Adrenal gland (tissue), 5 donors: ENCODE measurements around the gene TNIP2.
"Not testable (repeated sequence)": the region's sequence is repeated elsewhere in the genome, so short reads cannot be mapped to it uniquely, and the experiment has no call there.

Experiments
- POLR2A ChIP-seq, 2 donors: fragments of 450-650 bp; IDR thresholded peaks; one replicate each; pipeline ENCODE4 v1.6.1; 2017; ENCODE audit warnings: antibody characterized with exemption in 2 of 2, mild to moderate bottlenecking in 2 of 2, moderate library complexity in 1 of 2
- TF ChIP-seq, protein P1 (sequence below), 6 experiments: fragments of 450-650 bp in 4 of 6; fragments of 200-600 bp in 2 of 6; sonication (generic) in 1 of 6; IDR thresholded peaks; 1 replicate in 5 of 6; 2 replicates in 1 of 6; pipeline versions ENCODE4 v1.5.1 to v1.8.0; 2016 to 2021; ENCODE audit warnings: antibody characterized with exemption in 6 of 6, mild to moderate bottlenecking in 2 of 6, moderate library complexity in 1 of 6
- donor health status: DM: no; HTN: no; CAD: no.

DNA sequence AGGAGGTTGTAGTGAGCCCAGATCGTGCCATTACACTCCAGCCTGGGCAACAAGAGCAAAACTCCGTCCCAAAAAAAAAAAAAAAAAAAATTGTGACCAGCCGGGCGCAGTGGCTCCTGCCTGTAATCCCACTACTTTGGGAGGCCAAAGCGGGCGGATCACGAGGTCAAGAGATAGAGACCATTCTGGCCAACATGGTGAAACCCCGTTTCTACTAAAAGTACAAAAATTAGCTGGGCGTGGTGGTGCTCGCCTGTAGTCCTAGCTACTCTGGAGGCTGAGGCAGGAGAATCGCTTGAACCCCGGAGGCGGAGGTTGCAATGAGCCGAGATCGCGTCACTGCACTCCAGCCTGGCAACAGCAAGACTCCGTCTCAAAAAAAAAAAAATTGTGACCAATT is 29.3 kb downstream of the TNIP2 start:
- TF ChIP-seq, protein P1, sequence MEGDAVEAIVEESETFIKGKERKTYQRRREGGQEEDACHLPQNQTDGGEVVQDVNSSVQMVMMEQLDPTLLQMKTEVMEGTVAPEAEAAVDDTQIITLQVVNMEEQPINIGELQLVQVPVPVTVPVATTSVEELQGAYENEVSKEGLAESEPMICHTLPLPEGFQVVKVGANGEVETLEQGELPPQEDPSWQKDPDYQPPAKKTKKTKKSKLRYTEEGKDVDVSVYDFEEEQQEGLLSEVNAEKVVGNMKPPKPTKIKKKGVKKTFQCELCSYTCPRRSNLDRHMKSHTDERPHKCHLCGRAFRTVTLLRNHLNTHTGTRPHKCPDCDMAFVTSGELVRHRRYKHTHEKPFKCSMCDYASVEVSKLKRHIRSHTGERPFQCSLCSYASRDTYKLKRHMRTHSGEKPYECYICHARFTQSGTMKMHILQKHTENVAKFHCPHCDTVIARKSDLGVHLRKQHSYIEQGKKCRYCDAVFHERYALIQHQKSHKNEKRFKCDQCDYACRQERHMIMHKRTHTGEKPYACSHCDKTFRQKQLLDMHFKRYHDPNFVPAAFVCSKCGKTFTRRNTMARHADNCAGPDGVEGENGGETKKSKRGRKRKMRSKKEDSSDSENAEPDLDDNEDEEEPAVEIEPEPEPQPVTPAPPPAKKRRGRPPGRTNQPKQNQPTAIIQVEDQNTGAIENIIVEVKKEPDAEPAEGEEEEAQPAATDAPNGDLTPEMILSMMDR (IDR thresholded peaks at IDR 0.05) = not testable (repeated sequence)
- TF ChIP-seq POLR2A (IDR thresholded peaks at IDR 0.05) = not testable (repeated sequence)
